ENCODE results near the gene SLC30A7. TPM values are rescaled to one million over a fixed set of nuclear protein-coding genes. Genes with fewer than 3 reads are reported as not detected.
A peak's percentile ranks its signal among the peaks of the same experiment; 100 is the strongest.

The SLC30A7 gene
- total RNA-seq, 2 experiments from 2014 or later, result 32.6 to 34.6 TPM

DNA sequence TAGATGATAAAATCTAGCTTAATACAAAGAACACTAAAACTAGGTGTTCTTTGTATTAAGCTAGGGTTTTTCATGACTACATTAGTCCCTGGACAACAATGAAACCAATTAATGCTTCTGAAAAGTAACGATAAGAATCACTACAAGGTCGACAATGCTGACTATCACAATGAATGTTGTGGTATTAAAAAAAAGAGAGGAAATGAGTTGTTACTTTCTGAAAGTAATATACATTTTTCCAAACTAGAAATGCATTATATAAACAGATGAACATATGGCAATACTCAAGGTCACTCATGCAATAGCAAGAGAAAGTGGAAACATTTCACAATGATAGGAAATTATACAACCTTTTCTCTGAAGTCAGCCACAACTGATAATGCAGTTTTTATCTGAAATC is 110.7 kb downstream of the SLC30A7 start:
- H3K4me3 Mint-ChIP-seq, result peak overlapping the region; percentile 43
- peak overlapping the region; percentile 24 for H3K27ac Mint-ChIP-seq
- DNase-seq (no peak), ATAC-seq (ENCODE audit: low read depth) (no peak)
- peaks cover 3% of the 10 kb centered on the region for H3K9me3 Mint-ChIP-seq
- POLR2A ChIA-PET, result no interaction called here
- H3K4me1 Mint-ChIP-seq, result peaks cover 38% of the 10 kb centered on the region
- peaks cover 46% of the 10 kb centered on the region for H3K36me3 Mint-ChIP-seq
- no peaks in the 10 kb centered on the region for H3K27me3 Mint-ChIP-seq

GRCh38 chr1:101008229-101008834 is 112.4 kb downstream of the SLC30A7 start:
- ATAC-seq (ENCODE audit: low read depth) (no peak), DNase-seq (no peak)
- no peak overlapping the region for H3K27ac Mint-ChIP-seq
- POLR2A ChIA-PET, result no interaction called here
- no peak overlapping the region for H3K4me3 Mint-ChIP-seq
- H3K27me3 Mint-ChIP-seq, result no peaks in the 10 kb centered on the region
- peaks cover 53% of the 10 kb centered on the region for H3K36me3 Mint-ChIP-seq
- peaks cover 26% of the 10 kb centered on the region for H3K4me1 Mint-ChIP-seq
- H3K9me3 Mint-ChIP-seq, result peaks cover 3% of the 10 kb centered on the region

- Mint-ChIP-seq H3K4me1 (peaks cover 6% of the 10 kb centered on the region), H3K27ac (no peak overlapping the region), H3K4me3 (no peak overlapping the region), H3K36me3 (peaks cover 69% of the 10 kb centered on the region), H3K27me3 (no peaks in the 10 kb centered on the region), H3K9me3 (peaks cover 5% of the 10 kb centered on the region)
- DNase-seq, result no peak
- POLR2A ChIA-PET, result interaction anchor here (0.7 kb wide), 1 partner anchor 225 kb away, joined by 3 read pairs; no protein-coding TSS in a partner anchor
- no peak for ATAC-seq (ENCODE audit: low read depth)
Measured at GRCh38 chr1:101013776-101014175, 117.9 kb downstream of the SLC30A7 start.

DNA sequence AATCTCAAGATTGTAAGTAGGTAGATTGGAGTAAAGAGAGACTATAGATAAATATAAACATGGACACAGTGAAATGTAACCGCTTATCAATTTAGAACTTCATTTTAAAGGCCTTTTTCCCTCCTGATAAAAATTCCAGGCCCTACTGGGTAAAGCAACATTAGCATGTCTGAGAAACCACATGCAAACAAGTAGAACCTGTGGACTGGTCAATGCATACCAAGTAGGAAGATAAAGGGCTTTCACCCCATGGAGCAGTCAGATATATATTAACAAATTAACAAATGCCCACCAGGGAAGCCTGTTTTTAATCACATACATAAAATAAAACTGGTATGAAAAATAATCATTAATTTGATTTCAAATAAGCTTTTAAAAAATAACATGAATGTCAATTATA is 121.6 kb downstream of the SLC30A7 start:
- Mint-ChIP-seq H3K4me3 (no peak overlapping the region), H3K4me1 (peaks cover 15% of the 10 kb centered on the region), H3K9me3 (peaks cover 4% of the 10 kb centered on the region), H3K36me3 (peaks cover 68% of the 10 kb centered on the region), H3K27me3 (no peaks in the 10 kb centered on the region), H3K27ac (no peak overlapping the region)
- ATAC-seq (ENCODE audit: low read depth) (no peak), DNase-seq (no peak)
- POLR2A ChIA-PET, result no interaction called here

- Mint-ChIP-seq H3K4me3 (no peak overlapping the region), H3K36me3 (peaks cover 40% of the 10 kb centered on the region), H3K27me3 (no peaks in the 10 kb centered on the region), H3K9me3 (peaks cover 2% of the 10 kb centered on the region), H3K27ac (no peak overlapping the region), H3K4me1 (peaks cover 30% of the 10 kb centered on the region)
- ATAC-seq (ENCODE audit: low read depth), result no peak
- DNase-seq, result no peak
- POLR2A ChIA-PET, result no interaction called here
Measured at GRCh38 chr1:101022294-101022693, 126.4 kb downstream of the SLC30A7 start.

GRCh38 chr1:101025283-101025656 is 129.4 kb downstream of the SLC30A7 start:
- peaks cover 33% of the 10 kb centered on the region for H3K36me3 Mint-ChIP-seq
- H3K4me1 Mint-ChIP-seq, result peaks cover 41% of the 10 kb centered on the region
- H3K27me3 Mint-ChIP-seq, result no peaks in the 10 kb centered on the region
- H3K4me3 Mint-ChIP-seq, result peak overlapping the region; percentile 99
- POLR2A ChIA-PET, result interaction anchor here (2.3 kb wide), 1 partner anchor 76 kb away, joined by 9 read pairs; no protein-coding TSS in a partner anchor
- peak; percentile 37 for ATAC-seq (ENCODE audit: low read depth)
- peak; percentile 30 for DNase-seq
- H3K9me3 Mint-ChIP-seq, result peaks cover 2% of the 10 kb centered on the region
- H3K27ac Mint-ChIP-seq, result peak overlapping the region; percentile 94

DNA sequence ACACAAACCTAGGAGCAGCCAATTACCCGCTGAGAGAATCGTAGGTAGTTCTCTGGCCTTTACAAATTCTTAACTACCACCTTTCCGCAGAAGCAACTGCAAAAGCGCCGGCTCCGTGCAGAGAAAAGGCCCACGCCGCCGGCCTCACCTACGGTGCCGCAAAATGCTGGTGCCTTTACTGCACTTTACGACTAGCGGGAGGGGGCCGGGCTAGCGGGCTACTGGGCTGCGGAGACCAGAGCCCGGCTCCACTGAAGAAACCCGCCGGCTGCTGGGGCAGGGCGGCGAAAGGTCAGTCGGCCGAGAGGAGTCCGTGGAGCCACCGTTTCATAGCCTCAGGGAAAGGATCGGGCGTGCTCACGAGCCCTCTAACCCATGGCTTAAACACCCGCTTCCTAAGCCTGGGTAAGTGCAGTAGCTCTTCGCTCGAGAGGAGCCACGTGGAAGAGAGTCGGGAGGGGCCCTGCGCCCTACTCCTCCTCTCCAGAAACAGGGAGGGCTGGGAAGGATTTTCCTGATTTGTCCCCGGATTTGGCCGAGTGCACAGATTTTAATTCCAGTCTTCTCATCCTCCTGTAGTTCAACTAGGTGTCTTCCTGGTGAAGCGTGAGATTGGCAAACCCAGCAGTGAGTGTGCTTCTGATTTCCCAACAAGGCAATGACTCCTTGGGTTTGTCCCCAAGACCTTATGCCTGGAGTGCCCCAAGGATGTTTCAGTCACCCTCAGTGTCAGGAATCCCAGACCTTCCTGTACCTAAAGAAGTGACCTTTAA is 130.0 kb downstream of the SLC30A7 start, which contains the start of gene DPH5:
Gene DPH5 (minus strand): TSS at position 128 of the 773 bp plus-strand sequence. CDS start 341 bp downstream, outside the sequence.
- no peaks in the 10 kb centered on the region for H3K27me3 Mint-ChIP-seq
- POLR2A ChIA-PET, result interaction anchor here (0.5 to 2.3 kb wide), 3 partner anchors 21 to 76 kb away, joined by 3 to 9 read pairs (median 4); no protein-coding TSS in a partner anchor
- peak within 1 kb of the TSS; percentile 99 for H3K4me3 Mint-ChIP-seq
- peaks cover 29% of the 10 kb centered on the region for H3K36me3 Mint-ChIP-seq
- ATAC-seq (ENCODE audit: low read depth) (peak; percentile 95), DNase-seq (peak; percentile 89)
- H3K9me3 Mint-ChIP-seq, result peaks cover under 1% of the 10 kb centered on the region
- peaks cover 40% of the 10 kb centered on the region for H3K4me1 Mint-ChIP-seq
- H3K27ac Mint-ChIP-seq, result peak within 1 kb of the TSS; percentile 94

- DNase-seq (no peak), ATAC-seq (ENCODE audit: low read depth) (no peak)
- Mint-ChIP-seq H3K4me1 (peaks cover 42% of the 10 kb centered on the region), H3K27me3 (no peaks in the 10 kb centered on the region), H3K9me3 (peaks cover 2% of the 10 kb centered on the region), H3K27ac (peak overlapping the region; percentile 94), H3K36me3 (peaks cover 31% of the 10 kb centered on the region), H3K4me3 (peak overlapping the region; percentile 99)
- POLR2A ChIA-PET, result interaction anchor here (0.5 to 2.3 kb wide), 3 partner anchors 22 to 77 kb away, joined by 3 to 9 read pairs (median 4); no protein-coding TSS in a partner anchor
Measured at GRCh38 chr1:101026430-101026788, 130.5 kb downstream of the SLC30A7 start.

GRCh38 chr1:101027194-101027772 is 131.4 kb downstream of the SLC30A7 start:
- Mint-ChIP-seq H3K27ac (peak overlapping the region; percentile 11), H3K4me3 (peak overlapping the region; percentile 14), H3K36me3 (peaks cover 30% of the 10 kb centered on the region), H3K27me3 (no peaks in the 10 kb centered on the region), H3K4me1 (peaks cover 42% of the 10 kb centered on the region), H3K9me3 (peaks cover 2% of the 10 kb centered on the region)
- no peak for ATAC-seq (ENCODE audit: low read depth)
- POLR2A ChIA-PET, result interaction anchor here (1.4 to 1.7 kb wide), 2 partner anchors 78 to 212 kb away, joined by 5 to 6 read pairs; no protein-coding TSS in a partner anchor
- DNase-seq, result no peak

DNA sequence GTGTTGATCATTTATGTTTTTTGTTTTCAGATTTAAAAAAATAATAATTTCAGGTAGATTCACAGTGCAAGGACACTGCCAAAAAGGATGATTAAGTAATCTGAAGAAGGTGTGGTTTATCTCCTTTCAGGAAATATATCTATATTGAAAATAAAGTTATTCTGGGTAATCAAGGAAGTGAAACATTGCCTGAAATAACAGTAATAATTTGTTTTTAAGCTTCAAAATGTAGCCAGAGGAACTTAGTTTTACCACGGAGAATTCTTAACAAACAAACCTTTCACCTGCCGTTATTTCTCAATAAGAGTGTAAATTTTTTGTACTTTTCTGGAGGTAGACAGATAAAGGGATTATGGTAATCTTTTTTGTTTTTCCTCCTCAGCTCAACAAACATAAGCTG is 132.6 kb downstream of the SLC30A7 start:
- Mint-ChIP-seq H3K9me3 (peaks cover 5% of the 10 kb centered on the region), H3K27ac (no peak overlapping the region), H3K27me3 (no peaks in the 10 kb centered on the region), H3K36me3 (peaks cover 33% of the 10 kb centered on the region), H3K4me1 (peaks cover 39% of the 10 kb centered on the region), H3K4me3 (no peak overlapping the region)
- DNase-seq (no peak), ATAC-seq (ENCODE audit: low read depth) (no peak)
- POLR2A ChIA-PET, result interaction anchor here (1.4 to 1.7 kb wide), 2 partner anchors 79 to 210 kb away, joined by 5 to 6 read pairs; no protein-coding TSS in a partner anchor

DNA sequence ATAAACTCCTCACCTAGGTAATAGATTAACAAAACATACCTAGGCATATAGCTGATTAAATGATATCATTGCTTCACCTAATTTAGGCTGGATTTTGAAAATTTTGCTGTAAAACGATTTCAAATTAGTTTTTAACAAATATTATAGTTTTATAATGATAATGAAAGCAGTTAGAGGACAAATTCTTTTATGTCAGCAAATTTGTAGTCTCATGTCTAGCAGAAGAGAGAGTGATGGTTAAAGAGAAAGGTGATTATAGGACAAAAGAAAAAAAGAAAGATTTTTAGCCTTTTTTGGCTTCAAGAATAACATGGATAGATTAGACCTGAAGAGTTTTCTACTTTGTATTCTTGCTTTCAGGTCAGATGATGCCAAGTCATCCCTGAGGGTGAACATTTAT is 133.3 kb downstream of the SLC30A7 start:
- H3K27ac Mint-ChIP-seq, result no peak overlapping the region

GRCh38 chr1:101030881-101031280 is 135.0 kb downstream of the SLC30A7 start:
- Mint-ChIP-seq H3K4me3 (no peak overlapping the region), H3K4me1 (peaks cover 36% of the 10 kb centered on the region), H3K27me3 (no peaks in the 10 kb centered on the region), H3K27ac (no peak overlapping the region), H3K36me3 (peaks cover 40% of the 10 kb centered on the region), H3K9me3 (peaks cover 5% of the 10 kb centered on the region)
- DNase-seq, result no peak
- no peak for ATAC-seq (ENCODE audit: low read depth)
- POLR2A ChIA-PET, result no interaction called here

More for the DNA sequence above, 133.3 kb downstream of the SLC30A7 start:
- POLR2A ChIA-PET, result no interaction called here
- ATAC-seq (ENCODE audit: low read depth) (no peak), DNase-seq (no peak)
- Mint-ChIP-seq H3K36me3 (peaks cover 36% of the 10 kb centered on the region), H3K9me3 (peaks cover 5% of the 10 kb centered on the region), H3K4me1 (peaks cover 35% of the 10 kb centered on the region), H3K27me3 (no peaks in the 10 kb centered on the region), H3K4me3 (no peak overlapping the region)
